Natural killer cell (primary cell): ENCODE results near the gene PPP6R1. TPM values are rescaled to one million over a fixed set of nuclear protein-coding genes. Genes with fewer than 3 reads are reported as not detected.

Experiments used
- ATAC-seq, 3 donors: fragments of 150-1000 bp in 2 of 3; fragments of 200-7000 bp in 1 of 3; cut with Tn5 transposase; 1 replicate in 1 of 3; 2 replicates in 2 of 3; pipeline ENCODE4 v1.10.0; 2021; ENCODE audit warnings: mild to moderate bottlenecking in 2 of 3, moderate library complexity in 2 of 3
- DNase-seq, 2 donors: peaks; one replicate each; pipeline versions ENCODE4 v3.0.0 to v3.0.0-alpha.2; 2013 to 2021; ENCODE audit warnings: mixed read lengths in 1 of 2
- H3K27ac ChIP-seq: one replicate; pipeline ENCODE4 v1.5.1; 2013; ENCODE audit warnings: mild to moderate bottlenecking, low read length
- H3K27me3 ChIP-seq: one replicate; pipeline ENCODE4 v1.6.1; 2013; ENCODE audit warnings: low read length; ENCODE audit not compliant: control insufficient read depth, insufficient read depth
- H3K36me3 ChIP-seq: one replicate; pipeline ENCODE4 v1.6.1; 2013; ENCODE audit warnings: low read length; ENCODE audit not compliant: control insufficient read depth, insufficient read depth
- H3K4me1 ChIP-seq: one replicate; pipeline ENCODE4 v1.6.1; 2013; ENCODE audit warnings: low read length; ENCODE audit not compliant: control insufficient read depth, insufficient read depth
- H3K4me3 ChIP-seq: one replicate; pipeline ENCODE4 v1.5.1; 2013; ENCODE audit warnings: low read length
- H3K9me3 ChIP-seq: one replicate; pipeline ENCODE4 v1.6.1; 2013; ENCODE audit warnings: low read length; ENCODE audit not compliant: control insufficient read depth, insufficient read depth
- H3K27ac Mint-ChIP-seq, 2 donors: one replicate each; pipeline ENCODE4 v1.8.0; 2022; ENCODE audit warnings: mild to moderate bottlenecking in 2 of 2, mixed read lengths in 2 of 2, moderate library complexity in 1 of 2
- H3K27me3 Mint-ChIP-seq, 2 donors: one replicate each; pipeline ENCODE4 v1.8.0; 2022; ENCODE audit warnings: low read depth in 2 of 2, mixed read lengths in 2 of 2
- H3K36me3 Mint-ChIP-seq: one replicate; pipeline ENCODE4 v1.8.0; 2022; ENCODE audit warnings: mixed read lengths
- H3K4me1 Mint-ChIP-seq, 2 donors: one replicate each; pipeline ENCODE4 v1.8.0; 2022; ENCODE audit warnings: mixed read lengths in 2 of 2
- H3K4me3 Mint-ChIP-seq: one replicate; pipeline ENCODE4 v1.8.0; 2022; ENCODE audit warnings: mild to moderate bottlenecking, moderate library complexity, mixed read lengths
- H3K9me3 Mint-ChIP-seq, 2 donors: one replicate each; pipeline ENCODE4 v1.8.0; 2022; ENCODE audit warnings: mixed read lengths in 2 of 2
- CTCF ChIP-seq: fragments of 200-600 bp; IDR thresholded peaks from one replicate; pipeline ENCODE4 v1.8.0; 2022; ENCODE audit warnings: antibody characterized with exemption
- WGBS: methylation state at CpG from one replicate; pipeline ENCODE4 v1.1.7; 2013; ENCODE audit warnings: missing lambda C conversion rate; ENCODE audit not compliant: insufficient coverage; 5-methylcytosine and 5-hydroxymethylcytosine counted together
- intact Hi-C: fragments of 100-400 bp; cut with micrococcal nuclease; formaldehyde crosslinking; loops from one replicate; pipeline ENCODE4 v1.14.2; 2022
- total RNA-seq, 4 donors: library from RNA; stranded (reverse); fragments of 120-200 nt in 1 of 4; gene quantifications; one replicate each; pipeline versions ENCODE4 v1.2.3 to v1.2.4, GENCODE V29; 2013 to 2022

PPP6R1 gene
- total RNA-seq, 3 donors from 2014 or later (not counting 1 experiment from before 2014, with no cell fraction given): 252 to 275 (median 260) TPM

GRCh38 chr19:55231391-55232285 lies 27.2 kb downstream of the PPP6R1 start:
- DNase-seq (no peak), ATAC-seq (no peak)
- Histone ChIP-seq H3K36me3 (peaks cover 87% of the 10 kb centered on the region), H3K4me3 (no peak overlapping the region), H3K9me3 (no peaks in the 10 kb centered on the region), H3K27me3 (no peaks in the 10 kb centered on the region), H3K27ac (no peak overlapping the region), H3K4me1 (no peaks in the 10 kb centered on the region)
- no peaks in the 10 kb centered on the region for H3K27me3 Mint-ChIP-seq
- no peak for TF ChIP-seq CTCF
- peaks cover 12 to 14% of the 10 kb centered on the region in 2 donors for H3K4me1 Mint-ChIP-seq
- no peak overlapping the region for H3K27ac Mint-ChIP-seq
- WGBS: 95% methylated on average over 30 of the region's 30 CpGs
- no peaks in the 10 kb centered on the region for H3K9me3 Mint-ChIP-seq
- H3K36me3 Mint-ChIP-seq: peaks cover 16% of the 10 kb centered on the region
- H3K4me3 Mint-ChIP-seq: no peak overlapping the region
- intact Hi-C loops: no loop called here

GRCh38 chr19:55230780-55231179 lies 28.0 kb downstream of the PPP6R1 start:
- 92% methylated on average over 12 of the region's 13 CpGs for WGBS
- Histone ChIP-seq H3K27ac (no peak overlapping the region), H3K27me3 (no peaks in the 10 kb centered on the region), H3K9me3 (no peaks in the 10 kb centered on the region), H3K4me1 (no peaks in the 10 kb centered on the region), H3K4me3 (no peak overlapping the region), H3K36me3 (peaks cover 79% of the 10 kb centered on the region)
- no peak overlapping the region for H3K4me3 Mint-ChIP-seq
- intact Hi-C loops: no loop called here
- TF ChIP-seq CTCF: no peak
- H3K4me1 Mint-ChIP-seq: peaks cover 11 to 12% of the 10 kb centered on the region in 2 donors
- no peak overlapping the region for H3K27ac Mint-ChIP-seq
- no peak for DNase-seq
- H3K36me3 Mint-ChIP-seq: peaks cover 16% of the 10 kb centered on the region
- no peaks in the 10 kb centered on the region for H3K9me3 Mint-ChIP-seq
- no peak for ATAC-seq
- no peaks in the 10 kb centered on the region for H3K27me3 Mint-ChIP-seq

GRCh38 chr19:55230329-55230728 lies 28.5 kb downstream of the PPP6R1 start:
- intact Hi-C loops: no loop called here
- no peak overlapping the region for H3K4me3 Mint-ChIP-seq
- H3K27ac ChIP-seq: no peak overlapping the region

More at GRCh38 chr19:55230329-55230728, 28.5 kb downstream of the PPP6R1 start:
- H3K4me1 ChIP-seq: no peaks in the 10 kb centered on the region
- peak overlapping the region in 1 of 2 donors; percentile 63 for H3K27ac Mint-ChIP-seq
- H3K4me1 Mint-ChIP-seq: peaks cover 12 to 15% of the 10 kb centered on the region in 2 donors
- no peak for DNase-seq
- no peak overlapping the region for H3K4me3 ChIP-seq
- no peaks in the 10 kb centered on the region for H3K9me3 Mint-ChIP-seq
- H3K36me3 ChIP-seq: peaks cover 78% of the 10 kb centered on the region
- H3K36me3 Mint-ChIP-seq: peaks cover 16% of the 10 kb centered on the region
- ATAC-seq: no peak
- no peaks in the 10 kb centered on the region for H3K27me3 ChIP-seq
- WGBS: 95% methylated on average over 10 of the region's 13 CpGs
- H3K9me3 ChIP-seq: no peaks in the 10 kb centered on the region
- TF ChIP-seq CTCF: no peak
- no peaks in the 10 kb centered on the region for H3K27me3 Mint-ChIP-seq
